HG03196 (cell line): ENCODE data around the gene HSF4.

Experiments
- ATAC-seq: cut with Tn5 transposase; IDR thresholded peaks from one replicate; pipeline ENCODE4 v1.9.1; 2021; ENCODE audit not compliant: unreplicated experiment

HSF4 gene

GRCh38 chr16:67216612-67217490 is 52.3 kb downstream of the HSF4 start:
- ATAC-seq: no peak
